OCI-LY7 (cell line): ENCODE results near the gene GTF3C1. TPM values are rescaled to one million over a fixed set of nuclear protein-coding genes. Genes with fewer than 3 reads are reported as not detected.

Experiments used
- BruUV-seq: library from RNA; stranded (reverse); fragments of 400-500 nt; replicated peaks from 2 replicates; lab custom pipeline; 2021; lab: Mats Ljungman, UMichigan
- CTCF ChIA-PET: fragments of 300-600 bp; sonication (Branson Sonifier 250); formaldehyde crosslinking; loops from one replicate; lab custom pipeline; 2022; ENCODE audit warnings: antibody characterized with exemption; ENCODE audit not compliant: unreplicated experiment; lab: Charles Lee
- POLR2A ChIA-PET: fragments of 300-600 bp; sonication (Branson Sonifier 250); formaldehyde crosslinking; loops from one replicate; lab custom pipeline; 2022; ENCODE audit warnings: antibody characterized with exemption; lab: Charles Lee
- DNase-seq: peaks from one replicate; pipeline ENCODE4 v3.0.0-alpha.2; 2015; ENCODE audit warnings: low spot score
- H2AFZ ChIP-seq: fragments of 200-600 bp; sonication (generic), shearing (Covaris generic); 2 replicates; pipeline ENCODE4 v1.6.1; 2014; ENCODE audit warnings: mild to moderate bottlenecking, antibody characterized with exemption, low read length, moderate library complexity
- H3K27ac ChIP-seq: fragments of 200-600 bp; sonication (generic); 2 replicates; pipeline ENCODE4 v1.5.1; 2014; ENCODE audit warnings: mixed run types, low read depth, mild to moderate bottlenecking, moderate library complexity, low read length, inconsistent platforms; ENCODE audit not compliant: poor library complexity, severe bottlenecking
- H3K36me3 ChIP-seq: fragments of 200-600 bp; sonication (generic); 2 replicates; pipeline ENCODE4 v1.6.1; 2014; ENCODE audit warnings: mild to moderate bottlenecking, antibody characterized with exemption, low read length, moderate library complexity, mixed read lengths; ENCODE audit not compliant: insufficient read depth
- H3K4me1 ChIP-seq: fragments of 200-600 bp; sonication (generic); 2 replicates; pipeline ENCODE4 v1.5.1; 2014; ENCODE audit warnings: mild to moderate bottlenecking, low read length; ENCODE audit not compliant: insufficient read depth, poor library complexity, severe bottlenecking
- H3K4me2 ChIP-seq: fragments of 200-600 bp; sonication (generic); 2 replicates; pipeline ENCODE4 v1.6.1; 2014; ENCODE audit warnings: mild to moderate bottlenecking, low read length
- H3K4me3 ChIP-seq: fragments of 200-600 bp; sonication (generic); 2 replicates; pipeline ENCODE4 v1.5.1; 2014; ENCODE audit warnings: mild to moderate bottlenecking, low read depth, low read length; ENCODE audit not compliant: poor library complexity, severe bottlenecking
- H3K79me2 ChIP-seq: fragments of 200-600 bp; sonication (generic); 2 replicates; pipeline ENCODE4 v1.6.1; 2016; ENCODE audit warnings: low read depth, mild to moderate bottlenecking, low read length, moderate library complexity, mixed read lengths; ENCODE audit not compliant: insufficient read depth
- H3K9me2 ChIP-seq: fragments of 200-600 bp; sonication (generic); 2 replicates; pipeline ENCODE4 v1.6.1; 2016; ENCODE audit warnings: mild to moderate bottlenecking, low read length, mixed read lengths; ENCODE audit not compliant: insufficient read depth
- H3K9me3 ChIP-seq: fragments of 200-600 bp; sonication (generic); 2 replicates; pipeline ENCODE4 v1.6.1; 2014; ENCODE audit warnings: mild to moderate bottlenecking, mixed run types, low read length, mixed read lengths
- H4K20me1 ChIP-seq: fragments of 200-600 bp; sonication (generic); 2 replicates; pipeline ENCODE4 v1.6.1; 2014; ENCODE audit warnings: mild to moderate bottlenecking, antibody characterized with exemption, low read length, moderate library complexity, mixed read lengths; ENCODE audit not compliant: insufficient read depth
- CTCF ChIP-seq: fragments of 200-600 bp; sonication (generic); conservative IDR thresholded peaks from 2 replicates; pipeline ENCODE4 v1.5.1; 2014; ENCODE audit warnings: mild to moderate bottlenecking, antibody characterized with exemption, low read length, moderate library complexity, mixed read lengths
- EZH2phosphoT487 ChIP-seq: fragments of 200-600 bp; sonication (generic); IDR thresholded peaks from 2 replicates; pipeline ENCODE4 v1.6.1; 2018; ENCODE audit warnings: low read depth, borderline replicate concordance, mild to moderate bottlenecking, mixed run types, antibody characterized with exemption, low read length, moderate library complexity, mixed read lengths
- intact Hi-C: fragments of 100-400 bp; cut with micrococcal nuclease; formaldehyde crosslinking; loops from one replicate; pipeline ENCODE4 v1.10.0; 2022; ENCODE audit not compliant: unreplicated experiment
- total RNA-seq, 2 experiments: library from RNA; depleted of rRNA in 1 of 2; stranded (reverse); fragments of >200 nt in 1 of 2; shearing (Covaris generic) in 1 of 2; gene quantifications; 2 replicates each; pipeline ENCODE4 v1.2.3, GENCODE V29; 2014 to 2022

Gene GTF3C1
- total RNA-seq, 2 experiments from 2014 or later: 48.3 to 57.1 TPM

GRCh38 chr16:27455700-27456099, 94.0 kb downstream of the GTF3C1 start:
- no peaks in the 10 kb centered on the region for H3K9me3 ChIP-seq
- no peaks in the 10 kb centered on the region for H3K9me2 ChIP-seq
- H2AFZ ChIP-seq: no peak overlapping the region
- POLR2A ChIA-PET: interaction anchor here (0.6 kb wide), 1 partner anchor 345 kb away, joined by 5 read pairs; no protein-coding TSS in a partner anchor
- H3K27ac ChIP-seq: no peak overlapping the region
- H3K4me2 ChIP-seq: no peak overlapping the region
- H3K4me1 ChIP-seq: peaks cover 19% of the 10 kb centered on the region
- no peak for DNase-seq
- BruUV-seq: no TSS peak
- no peak overlapping the region for H3K4me3 ChIP-seq
- CTCF ChIA-PET: no interaction called here
- intact Hi-C loops: loop anchor here (5.0 kb wide), 1 partner anchor 138 kb away; no protein-coding TSS in a partner anchor
- H3K36me3 ChIP-seq: peaks cover 11% of the 10 kb centered on the region; the same call in 1 of the 2 replicates
- H3K79me2 ChIP-seq: no peaks in the 10 kb centered on the region
- no peak for TF ChIP-seq CTCF
- no peak for TF ChIP-seq EZH2phosphoT487
- H4K20me1 ChIP-seq: no peaks in the 10 kb centered on the region

GRCh38 chr16:27453494-27453825, 96.3 kb downstream of the GTF3C1 start:
- no peak for DNase-seq
- BruUV-seq: no TSS peak
- no peaks in the 10 kb centered on the region for H3K9me2 ChIP-seq

More at GRCh38 chr16:27453494-27453825, 96.3 kb downstream of the GTF3C1 start:
- H3K4me1 ChIP-seq: peaks cover 35% of the 10 kb centered on the region
- ChIA-PET CTCF (no interaction called here), POLR2A (interaction anchor here (1.0 kb wide), 1 partner anchor 96 kb away, joined by 4 read pairs; the partner anchor contains the start of genes GTF3C1 and KATNIP)
- no peaks in the 10 kb centered on the region for H4K20me1 ChIP-seq
- no peak overlapping the region for H3K4me2 ChIP-seq
- H2AFZ ChIP-seq: no peak overlapping the region
- H3K4me3 ChIP-seq: no peak overlapping the region
- intact Hi-C loops: no loop called here
- H3K9me3 ChIP-seq: no peaks in the 10 kb centered on the region
- H3K36me3 ChIP-seq: peaks cover 12% of the 10 kb centered on the region
- no peak overlapping the region for H3K27ac ChIP-seq
- TF ChIP-seq EZH2phosphoT487 (no peak), CTCF (no peak)
- H3K79me2 ChIP-seq: no peaks in the 10 kb centered on the region
